Stimulated activated effector memory CD8-positive, alpha-beta T cell treated with anti-CD3 and anti-CD28 coated beads, Interleukin-12 subunit alpha, Interleukin-12 subunit beta, amount 100 ng/mL, for 72 hours (primary cell): ENCODE results near the gene MAPK8IP2.

Experiments used
- ATAC-seq: fragments of 150-1000 bp; cut with Tn5 transposase; 2 replicates; pipeline ENCODE4 v1.10.0; 2021
- DNase-seq, 2 donors: peaks; one replicate each; pipeline ENCODE4 v3.0.0; 2021 to 2022; ENCODE audit warnings: low spot score in 2 of 2
- H3K27ac Mint-ChIP-seq: one replicate; pipeline ENCODE4 v1.8.0; 2022; ENCODE audit warnings: mild to moderate bottlenecking, mixed read lengths
- H3K36me3 Mint-ChIP-seq: one replicate; pipeline ENCODE4 v1.8.0; 2022; ENCODE audit warnings: mild to moderate bottlenecking, mixed read lengths
- H3K4me1 Mint-ChIP-seq: one replicate; pipeline ENCODE4 v1.8.0; 2022; ENCODE audit warnings: mixed read lengths
- H3K4me3 Mint-ChIP-seq: one replicate; pipeline ENCODE4 v1.8.0; 2022; ENCODE audit warnings: mild to moderate bottlenecking, mixed read lengths
- H3K9me3 Mint-ChIP-seq: one replicate; pipeline ENCODE4 v1.8.0; 2022; ENCODE audit warnings: mixed read lengths

Gene MAPK8IP2

DNA sequence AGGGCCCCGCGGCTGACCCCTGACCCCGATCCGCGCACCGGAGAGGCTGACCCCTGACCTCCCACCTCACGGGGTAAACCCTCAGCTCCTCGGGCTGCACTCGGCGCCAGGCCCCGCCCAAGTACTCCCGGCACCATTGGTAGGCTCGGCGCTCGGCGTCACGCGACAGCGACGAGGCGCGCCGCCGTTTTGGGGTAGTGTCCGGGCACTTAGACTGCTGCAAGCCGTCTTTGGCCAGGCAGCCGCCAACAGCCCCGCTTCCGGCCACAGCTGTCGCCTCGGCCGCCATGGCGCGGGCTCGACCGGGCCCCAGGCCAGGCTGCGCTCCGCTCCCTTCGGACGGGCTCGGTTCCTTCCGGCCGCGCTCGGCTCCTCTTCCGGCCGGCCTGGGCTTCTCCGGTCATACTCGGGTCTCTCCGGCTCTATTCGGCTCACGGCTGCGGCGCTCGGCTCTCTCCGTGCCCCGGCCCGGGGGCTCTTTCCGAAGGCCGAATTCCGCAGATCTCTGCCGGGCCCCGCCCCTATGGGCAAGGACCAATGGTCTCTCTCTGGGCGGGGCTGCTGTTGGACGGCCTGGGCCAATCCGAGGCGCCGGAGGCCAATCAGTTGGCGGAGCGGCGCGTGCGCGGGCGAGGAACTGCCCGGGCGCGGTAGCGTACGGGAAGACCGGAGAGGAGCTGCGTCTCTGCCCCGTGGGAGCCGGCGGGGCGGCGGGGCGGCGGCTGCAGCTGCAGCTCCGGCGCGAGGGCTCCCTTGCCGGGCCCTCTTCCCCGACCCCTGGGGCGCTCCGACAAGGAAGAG, 17.9 kb upstream of the MAPK8IP2 start, which contains the start of gene CHKB:
TSS of gene CHKB (minus strand) at position 357 of the 801 bp plus-strand sequence. CDS start at position 289, 68 bp downstream.
- Mint-ChIP-seq H3K27ac (peak within 1 kb of the TSS; percentile 96), H3K4me1 (peaks cover 30% of the 10 kb centered on the region), H3K4me3 (peak within 1 kb of the TSS; percentile 92), H3K36me3 (peaks cover 30% of the 10 kb centered on the region), H3K9me3 (no peaks in the 10 kb centered on the region)
- peak; percentile 94 for ATAC-seq
- peak; percentile 97 to 99 for DNase-seq

GRCh38 chr22:50583294-50583861, 17.2 kb upstream of the MAPK8IP2 start:
- Mint-ChIP-seq H3K9me3 (no peaks in the 10 kb centered on the region), H3K27ac (peak overlapping the region; percentile 96), H3K4me1 (peaks cover 29% of the 10 kb centered on the region), H3K36me3 (peaks cover 36% of the 10 kb centered on the region), H3K4me3 (peak overlapping the region; percentile 92)
- ATAC-seq (peak; percentile 26), DNase-seq (no peak)

DNA sequence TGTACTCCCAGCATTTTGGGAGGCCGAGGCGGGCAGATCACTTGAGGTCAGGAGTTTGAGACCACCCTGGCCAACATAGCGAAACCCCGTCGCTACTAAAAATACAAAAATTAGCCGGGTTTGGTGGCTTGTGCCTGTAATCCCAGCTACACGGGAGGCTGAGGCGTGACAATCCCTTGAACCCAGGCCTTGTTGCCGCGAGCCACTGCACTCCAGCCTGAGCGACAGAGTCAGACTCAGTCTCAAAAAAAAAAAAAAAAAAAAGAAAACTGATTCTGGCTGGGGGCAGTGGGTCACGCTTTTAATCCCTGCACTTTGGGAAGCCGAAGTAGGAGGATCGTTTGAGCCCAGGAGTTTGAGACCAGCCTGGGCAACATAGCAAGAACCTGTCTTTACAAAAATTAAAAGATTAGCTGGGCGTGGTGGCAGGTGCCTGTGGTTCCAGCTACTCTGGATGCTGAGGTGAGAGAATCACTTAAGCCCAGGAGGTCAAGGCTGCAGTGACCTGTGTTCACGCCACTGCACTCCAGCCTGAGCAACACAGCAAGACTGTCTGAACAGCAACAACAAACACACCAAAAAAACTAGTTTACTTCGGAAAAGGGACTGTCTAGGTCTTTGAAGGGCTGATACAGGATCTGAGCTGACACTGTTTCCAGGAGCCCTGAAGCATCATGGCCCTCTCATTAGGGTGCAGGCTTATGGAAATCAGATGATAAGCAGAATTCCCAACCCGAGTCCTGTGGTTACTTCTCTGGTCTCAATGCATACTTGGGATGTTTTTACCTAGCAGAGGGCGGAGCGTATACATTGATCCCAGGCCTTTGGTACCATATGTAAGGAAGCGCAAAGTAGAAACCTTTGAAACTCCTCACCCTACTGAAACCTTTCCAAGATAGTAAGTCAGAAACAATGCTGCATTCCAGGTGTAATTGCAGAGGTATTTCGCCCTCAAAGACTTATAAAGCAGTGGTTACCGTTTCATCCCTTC, 16.2 kb upstream of the MAPK8IP2 start:
- Mint-ChIP-seq H3K4me3 (peak overlapping the region; percentile 92), H3K4me1 (peaks cover 28% of the 10 kb centered on the region), H3K27ac (no peak overlapping the region), H3K9me3 (no peaks in the 10 kb centered on the region), H3K36me3 (peaks cover 32% of the 10 kb centered on the region)
- DNase-seq (no peak), ATAC-seq (no peak)

GRCh38 chr22:50585238-50585637, 15.4 kb upstream of the MAPK8IP2 start:
- no peak for ATAC-seq
- H3K36me3 Mint-ChIP-seq = peaks cover 24% of the 10 kb centered on the region
- peaks cover 20% of the 10 kb centered on the region for H3K4me1 Mint-ChIP-seq
- DNase-seq = no peak
- H3K4me3 Mint-ChIP-seq = no peak overlapping the region
- H3K9me3 Mint-ChIP-seq = no peaks in the 10 kb centered on the region
- H3K27ac Mint-ChIP-seq = no peak overlapping the region

- Mint-ChIP-seq H3K4me1 (peaks cover 15% of the 10 kb centered on the region), H3K36me3 (peaks cover 19% of the 10 kb centered on the region), H3K4me3 (no peak overlapping the region), H3K27ac (no peak overlapping the region), H3K9me3 (no peaks in the 10 kb centered on the region)
- ATAC-seq (no peak), DNase-seq (no peak)
Observed at GRCh38 chr22:50585781-50586180, 14.8 kb upstream of the MAPK8IP2 start.

DNA sequence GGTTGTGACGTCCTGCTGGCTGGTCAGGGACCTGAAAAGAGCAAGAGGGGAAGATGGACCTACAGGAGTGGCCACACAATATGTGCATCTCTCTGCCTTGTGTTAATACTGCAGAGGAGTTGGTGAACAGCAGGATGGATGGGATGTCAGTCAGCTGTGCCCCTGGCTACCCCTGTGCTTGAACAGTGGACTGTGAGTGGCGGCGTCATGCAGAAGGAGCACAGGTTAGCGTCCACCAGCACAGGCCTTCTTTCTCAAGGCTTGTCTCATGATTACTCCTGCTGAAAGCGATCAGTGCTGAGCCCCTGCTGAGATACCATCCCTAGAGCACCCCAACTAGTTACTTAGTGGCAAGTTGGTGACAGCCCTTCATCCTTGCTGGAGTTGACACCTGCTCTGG, 14.2 kb upstream of the MAPK8IP2 start:
- DNase-seq = no peak
- H3K27ac Mint-ChIP-seq = no peak overlapping the region
- peaks cover 14% of the 10 kb centered on the region for H3K36me3 Mint-ChIP-seq
- no peaks in the 10 kb centered on the region for H3K9me3 Mint-ChIP-seq
- H3K4me1 Mint-ChIP-seq = peaks cover 10% of the 10 kb centered on the region
- no peak overlapping the region for H3K4me3 Mint-ChIP-seq
- ATAC-seq = no peak

GRCh38 chr22:50587407-50587806, 13.2 kb upstream of the MAPK8IP2 start:
- Mint-ChIP-seq H3K27ac (no peak overlapping the region), H3K9me3 (no peaks in the 10 kb centered on the region), H3K4me3 (no peak overlapping the region), H3K4me1 (peaks cover 5% of the 10 kb centered on the region), H3K36me3 (peaks cover 13% of the 10 kb centered on the region)
- DNase-seq (no peak), ATAC-seq (no peak)

GRCh38 chr22:50595189-50595588, 5.4 kb upstream of the MAPK8IP2 start:
- H3K4me3 Mint-ChIP-seq = no peak overlapping the region

GRCh38 chr22:50597097-50597496, 3.5 kb upstream of the MAPK8IP2 start:
- Mint-ChIP-seq H3K9me3 (no peaks in the 10 kb centered on the region), H3K4me3 (no peak overlapping the region), H3K4me1 (peaks cover 7% of the 10 kb centered on the region), H3K27ac (no peak overlapping the region), H3K36me3 (no peaks in the 10 kb centered on the region)
- DNase-seq (no peak), ATAC-seq (no peak)

More at GRCh38 chr22:50595189-50595588, 5.4 kb upstream of the MAPK8IP2 start:
- H3K36me3 Mint-ChIP-seq = no peaks in the 10 kb centered on the region
- ATAC-seq (no peak), DNase-seq (no peak)
- H3K4me1 Mint-ChIP-seq = no peaks in the 10 kb centered on the region
- no peaks in the 10 kb centered on the region for H3K9me3 Mint-ChIP-seq
- H3K27ac Mint-ChIP-seq = no peak overlapping the region

DNA sequence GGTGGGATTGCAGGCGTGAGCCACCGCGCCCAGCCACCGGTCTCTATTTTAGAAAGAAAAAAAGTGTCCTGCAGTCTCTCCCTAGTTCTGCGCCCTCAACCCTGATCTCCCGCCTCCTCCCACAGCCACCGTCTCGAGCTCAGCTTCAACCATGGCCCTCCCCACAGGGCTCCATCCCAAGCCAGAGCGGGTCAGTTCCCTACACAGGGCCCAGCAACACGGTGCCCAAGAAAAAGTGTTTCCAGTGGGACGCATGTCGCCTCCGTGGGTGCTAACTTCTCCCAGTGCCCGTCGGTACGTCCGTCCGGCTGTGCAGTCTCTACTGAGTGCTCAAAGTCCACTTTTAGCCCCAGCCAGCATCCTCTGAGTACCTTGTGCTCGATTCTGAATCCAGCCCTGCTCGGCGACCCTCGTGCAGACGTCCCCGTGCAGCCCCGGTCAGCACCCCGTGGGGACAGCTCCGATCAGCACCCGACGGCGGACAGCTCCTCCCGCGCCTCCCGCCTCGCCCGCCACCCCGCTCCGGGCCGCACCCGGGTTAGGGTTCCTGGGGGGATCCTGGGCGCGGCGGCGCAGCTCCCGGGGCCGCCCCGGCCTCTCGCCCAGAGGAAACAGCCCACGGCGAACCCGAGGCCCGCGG, 657 bp upstream of the MAPK8IP2 start:
- DNase-seq = peak; percentile 55 to 76
- Mint-ChIP-seq H3K4me3 (peak overlapping the region; percentile 25), H3K9me3 (no peaks in the 10 kb centered on the region), H3K36me3 (no peaks in the 10 kb centered on the region), H3K4me1 (peaks cover 11% of the 10 kb centered on the region), H3K27ac (no peak overlapping the region)
- ATAC-seq = peak; percentile 73

DNA sequence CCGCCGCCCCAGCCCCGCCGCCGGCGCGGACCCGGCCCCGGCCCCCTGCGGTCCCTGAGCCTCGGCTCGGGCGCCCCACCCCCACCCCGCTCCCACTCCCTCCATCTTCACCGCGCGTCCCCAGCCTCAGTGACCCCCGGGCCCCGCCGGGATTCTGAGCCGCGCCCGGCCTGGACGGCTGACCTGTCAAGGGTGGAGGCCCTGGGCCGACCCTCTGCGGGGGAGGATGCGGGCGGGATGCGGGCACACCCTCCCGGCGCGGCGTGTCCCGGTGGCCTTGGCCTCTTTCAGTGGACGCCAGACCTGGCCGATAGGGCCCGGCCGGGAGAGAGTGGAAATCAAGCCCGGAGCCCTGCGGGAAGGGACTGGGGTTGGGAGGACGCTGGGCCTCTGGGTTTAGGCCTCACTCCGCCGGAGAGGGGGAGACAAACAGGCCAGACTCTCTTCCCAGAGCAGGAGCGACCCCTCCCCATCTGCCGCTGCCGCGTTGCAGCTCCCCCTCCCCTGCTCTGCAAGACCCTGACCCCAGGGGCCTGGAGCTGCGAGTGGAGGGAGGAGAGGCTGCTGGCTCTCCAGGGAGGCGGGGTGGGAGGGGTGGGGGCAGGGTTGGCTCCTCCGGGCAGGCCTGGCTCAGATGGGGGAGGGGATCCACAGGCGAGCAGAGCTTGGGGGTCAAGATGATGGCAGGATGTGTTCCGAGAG, 525 bp downstream of the MAPK8IP2 start:
- H3K27ac Mint-ChIP-seq = no peak overlapping the region
- ATAC-seq (no peak), DNase-seq (no peak)
- peaks cover 11% of the 10 kb centered on the region for H3K4me1 Mint-ChIP-seq
- no peaks in the 10 kb centered on the region for H3K9me3 Mint-ChIP-seq
- peak overlapping the region; percentile 51 for H3K4me3 Mint-ChIP-seq
- no peaks in the 10 kb centered on the region for H3K36me3 Mint-ChIP-seq

DNA sequence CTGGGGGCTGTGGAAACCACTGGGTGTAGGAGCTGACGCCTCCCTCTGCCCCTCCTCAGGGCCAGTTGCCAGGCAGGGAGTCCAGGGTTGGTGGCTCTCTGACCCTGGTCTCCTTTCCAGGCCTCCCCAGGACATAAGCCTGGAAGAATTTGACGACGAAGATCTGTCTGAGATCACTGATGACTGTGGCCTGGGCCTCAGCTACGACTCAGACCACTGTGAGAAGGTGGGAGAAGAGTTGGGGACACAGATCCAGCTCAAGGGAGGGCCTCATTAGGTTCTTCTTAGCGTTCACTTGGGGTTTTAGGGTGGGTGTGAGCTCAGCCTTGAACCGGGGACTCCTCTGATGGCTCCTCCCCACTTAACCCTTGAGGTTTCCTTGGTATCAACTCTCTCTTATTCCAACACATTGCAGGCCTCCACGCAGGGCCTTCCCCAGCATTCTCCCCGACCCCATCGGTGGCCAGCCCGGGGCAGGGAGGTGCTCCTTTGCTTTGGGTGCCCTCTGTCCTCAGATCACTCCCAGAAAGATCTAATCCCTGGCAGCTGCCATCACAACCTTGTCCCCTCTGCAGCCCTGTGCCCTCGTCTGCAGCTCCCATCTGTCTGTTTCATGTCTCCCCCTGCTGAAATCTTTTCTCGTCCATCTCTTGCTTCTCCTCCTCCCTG, 1.2 kb downstream of the MAPK8IP2 start:
- DNase-seq (no peak), ATAC-seq (no peak)
- Mint-ChIP-seq H3K4me1 (peaks cover 11% of the 10 kb centered on the region), H3K9me3 (no peaks in the 10 kb centered on the region), H3K36me3 (no peaks in the 10 kb centered on the region), H3K27ac (no peak overlapping the region), H3K4me3 (peak overlapping the region; percentile 51)

DNA sequence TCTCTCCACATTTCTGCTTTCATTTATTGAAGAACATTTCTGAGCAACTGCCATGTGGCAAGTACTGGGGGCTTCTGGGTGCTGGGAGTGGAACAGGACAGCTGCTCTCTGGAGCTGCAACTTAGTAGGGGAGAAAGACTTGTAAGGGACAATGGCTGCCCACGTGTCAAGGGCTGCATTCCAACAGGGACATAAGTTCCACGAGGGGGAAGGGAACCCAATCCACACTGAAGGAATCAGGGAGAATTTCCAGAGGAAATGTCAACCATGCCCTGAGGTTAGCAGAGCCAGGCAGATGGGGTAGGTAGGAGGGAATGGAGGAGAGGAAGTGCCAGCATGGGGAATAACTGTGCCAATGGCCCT, 1.7 kb downstream of the MAPK8IP2 start:
- ATAC-seq (no peak), DNase-seq (no peak)
- H3K27ac Mint-ChIP-seq = no peak overlapping the region
- peak overlapping the region; percentile 51 for H3K4me3 Mint-ChIP-seq
- H3K36me3 Mint-ChIP-seq = no peaks in the 10 kb centered on the region
- peaks cover 12% of the 10 kb centered on the region for H3K4me1 Mint-ChIP-seq
- no peaks in the 10 kb centered on the region for H3K9me3 Mint-ChIP-seq
